HK-2 (cell line): ENCODE results near the gene S100PBP.

Experiments used
- DNase-seq: peaks from one replicate; pipeline ENCODE4 v3.0.0-alpha.2; 2018; ENCODE audit not compliant: unreplicated experiment

S100PBP gene

DNA sequence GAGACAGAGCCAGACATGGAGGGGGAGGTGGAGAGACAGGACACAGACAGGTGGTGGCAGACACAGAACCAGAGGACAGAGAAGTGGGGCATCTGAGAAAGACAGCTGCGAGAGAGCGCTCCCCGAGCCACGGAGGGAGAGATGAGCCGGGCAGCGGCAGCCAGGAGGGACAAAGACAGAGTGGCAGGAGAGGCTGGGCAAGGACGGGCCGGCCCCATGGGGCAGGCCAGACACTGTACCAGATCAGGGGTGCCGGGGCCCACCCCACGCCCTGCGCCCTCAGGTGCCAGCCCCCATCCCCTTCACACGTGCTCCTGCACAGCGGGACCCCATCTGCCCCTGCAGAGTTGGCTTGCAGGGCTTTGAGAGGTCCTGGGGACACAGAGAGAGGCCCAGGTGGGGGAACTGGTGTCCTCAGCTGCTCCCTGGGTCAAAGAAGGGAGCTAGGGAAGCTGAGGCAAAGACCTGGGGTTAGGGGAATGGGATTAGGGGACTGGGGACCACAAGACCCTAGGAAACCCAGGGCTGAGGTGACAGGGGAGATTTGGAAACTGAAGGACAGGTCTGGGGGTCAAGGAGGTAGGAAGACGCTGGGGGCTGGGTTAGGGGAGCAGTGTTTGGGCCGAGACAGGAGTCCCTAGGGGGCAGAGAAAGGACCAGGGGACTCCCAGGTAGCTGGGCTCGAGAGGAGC lies 52.6 kb downstream of the S100PBP start:
- DNase-seq = no peak

- DNase-seq = no peak
These were observed 53.3 kb downstream of the S100PBP start, which contains the start of gene FNDC5 for GRCh38 chr1:32870615-32871363. FNDC5 (minus strand) TSS chr1:32870912.

- DNase-seq = no peak
These were observed 54.1 kb downstream of the S100PBP start for GRCh38 chr1:32871364-32872191.

GRCh38 chr1:32872192-32872460 lies 54.7 kb downstream of the S100PBP start:
- DNase-seq = no peak

DNA sequence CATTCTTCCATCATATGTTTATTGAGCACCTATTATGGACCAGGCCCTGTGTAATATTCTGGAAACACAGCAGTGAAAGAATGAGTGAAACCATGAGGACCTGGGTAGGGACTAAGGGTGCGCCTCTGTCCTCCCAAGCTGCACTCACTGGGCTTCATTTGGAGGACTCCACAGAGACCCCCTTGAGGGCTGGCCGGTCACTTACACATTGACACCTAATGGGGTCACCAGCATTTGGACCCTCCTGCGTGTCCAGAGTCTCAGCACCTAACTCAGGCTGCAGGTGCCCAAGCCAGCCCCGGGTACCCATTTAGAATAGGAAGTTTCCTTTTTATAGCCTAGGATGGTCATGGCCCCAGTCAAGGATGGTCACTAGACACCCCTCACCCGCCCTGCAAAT lies 56.0 kb downstream of the S100PBP start:
- DNase-seq = no peak

DNA sequence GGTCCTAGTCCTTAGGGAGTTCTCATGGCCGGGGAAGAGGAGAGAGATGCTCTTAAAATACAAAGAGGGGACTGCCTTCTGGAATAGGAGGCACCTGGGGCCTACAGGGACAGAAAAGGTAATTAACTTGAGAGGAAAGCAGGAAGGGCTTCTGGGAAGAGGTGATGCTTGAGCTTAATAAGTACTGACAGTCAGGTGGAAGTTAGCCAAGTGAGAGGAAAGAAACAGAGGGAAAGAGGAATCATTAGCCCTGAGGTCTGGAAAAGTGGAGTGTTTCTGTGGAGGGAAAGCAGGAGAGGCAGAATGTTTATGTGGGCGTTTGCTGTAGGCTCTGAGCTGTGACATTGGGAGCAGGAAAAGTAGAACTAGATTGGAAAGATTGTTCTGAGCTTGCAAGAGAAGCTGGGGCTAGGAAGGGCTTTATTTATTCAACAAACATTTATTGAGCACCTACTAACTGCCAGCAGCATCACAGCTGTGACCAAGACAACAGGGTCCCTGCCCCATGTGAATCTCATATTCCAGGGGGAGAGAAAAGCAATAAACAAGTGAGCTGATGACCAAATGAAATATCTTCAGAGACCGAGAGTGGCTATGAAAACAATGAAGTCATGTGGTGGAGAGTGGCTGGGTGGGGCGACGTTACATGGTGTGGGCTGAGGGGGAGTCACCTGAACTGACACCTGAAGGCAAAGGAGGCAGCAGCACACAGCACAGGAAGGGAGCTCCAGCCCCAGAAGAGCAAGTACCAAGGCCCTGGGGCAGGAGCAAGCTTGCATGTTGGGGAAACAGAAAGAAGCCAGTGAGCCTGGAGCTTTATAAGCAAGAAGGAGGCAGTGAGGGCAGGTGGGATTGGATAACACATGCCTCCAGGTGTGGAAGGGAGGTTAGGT lies 57.7 kb downstream of the S100PBP start:
- no peak for DNase-seq

DNA sequence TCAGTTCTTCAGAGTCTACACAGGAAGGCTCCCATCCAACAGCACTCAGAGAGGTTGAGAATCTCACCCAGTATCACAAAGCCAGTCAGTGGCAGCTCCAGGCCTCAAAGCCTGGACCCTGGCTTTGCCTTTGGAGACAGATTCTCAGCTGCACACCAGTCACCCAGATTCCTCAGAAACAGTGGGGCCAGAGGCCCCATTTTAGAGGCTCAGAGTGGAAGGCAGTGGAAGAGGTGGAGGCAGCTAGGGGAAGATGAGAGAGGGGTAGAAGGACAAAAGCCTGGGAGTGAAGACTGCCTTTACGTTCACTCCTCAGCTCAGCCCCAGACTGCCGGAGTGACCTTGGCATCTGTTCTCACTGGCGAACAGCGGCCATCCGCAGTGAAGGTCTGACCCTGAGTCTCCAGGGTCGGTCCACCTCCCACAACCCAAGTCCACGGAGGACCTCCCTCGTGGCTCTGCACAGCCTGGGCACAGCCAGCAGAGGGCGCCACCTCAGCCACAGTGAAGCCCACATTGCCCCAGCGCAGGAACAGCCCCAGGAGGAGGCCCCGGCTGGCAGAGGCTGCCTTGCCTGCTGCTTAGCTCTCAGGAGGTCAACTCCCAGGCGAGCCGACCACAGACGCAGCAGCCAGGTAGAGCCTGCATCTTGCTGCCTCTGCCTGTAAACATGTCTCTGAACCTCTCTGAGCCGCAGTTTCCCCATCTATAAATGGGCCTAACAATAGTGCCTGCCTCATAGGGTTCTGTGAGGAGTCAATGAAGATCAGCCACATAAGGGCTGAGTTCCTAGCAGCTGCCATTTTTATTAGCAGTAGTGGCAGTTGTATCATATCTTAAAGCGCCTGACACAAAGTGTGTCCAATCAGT lies 59.1 kb downstream of the S100PBP start:
- peak; percentile 66 for DNase-seq

DNA sequence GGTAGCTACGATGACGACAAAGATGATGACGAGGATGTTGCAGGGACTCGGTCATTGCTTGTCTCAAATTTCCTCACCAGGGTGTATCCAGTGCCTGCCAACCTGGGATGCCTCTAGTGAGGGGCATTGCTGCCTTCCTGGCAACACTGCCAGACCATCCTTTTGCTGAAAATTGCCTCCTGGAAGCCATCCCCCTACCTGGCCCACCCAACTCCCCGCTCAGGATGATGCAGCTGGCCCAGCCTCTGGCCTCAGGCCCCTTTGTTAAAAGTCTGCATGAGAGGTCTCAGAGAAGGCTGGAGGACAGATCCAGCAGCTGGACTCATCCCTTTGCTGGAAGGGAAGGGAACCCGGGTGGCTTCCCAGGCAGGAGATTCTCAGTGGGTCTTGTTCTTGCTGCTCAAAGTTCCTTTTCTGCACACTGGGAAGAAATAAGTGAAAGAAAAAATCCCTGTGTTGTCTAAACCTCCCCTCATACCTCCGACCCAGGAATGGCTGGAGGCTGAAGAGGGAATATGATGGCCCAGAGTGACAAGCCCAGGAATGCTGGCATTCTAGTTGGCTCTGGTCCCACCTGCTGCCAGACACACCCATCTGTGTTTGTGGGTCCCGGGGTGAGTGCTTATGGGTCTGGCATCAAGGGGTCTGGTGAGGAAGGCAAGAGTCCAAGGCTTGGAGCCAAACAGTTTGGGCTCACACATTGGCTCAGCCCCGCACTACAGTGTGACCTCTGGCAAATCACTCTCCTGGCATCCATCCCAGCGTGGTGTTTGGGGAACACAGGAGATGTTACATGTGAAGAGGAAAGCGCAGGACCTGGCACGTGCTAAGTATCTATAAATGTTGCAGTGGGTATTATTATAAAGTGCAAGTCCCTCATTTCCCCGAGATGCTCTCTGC lies 60.0 kb downstream of the S100PBP start:
- no peak for DNase-seq

DNA sequence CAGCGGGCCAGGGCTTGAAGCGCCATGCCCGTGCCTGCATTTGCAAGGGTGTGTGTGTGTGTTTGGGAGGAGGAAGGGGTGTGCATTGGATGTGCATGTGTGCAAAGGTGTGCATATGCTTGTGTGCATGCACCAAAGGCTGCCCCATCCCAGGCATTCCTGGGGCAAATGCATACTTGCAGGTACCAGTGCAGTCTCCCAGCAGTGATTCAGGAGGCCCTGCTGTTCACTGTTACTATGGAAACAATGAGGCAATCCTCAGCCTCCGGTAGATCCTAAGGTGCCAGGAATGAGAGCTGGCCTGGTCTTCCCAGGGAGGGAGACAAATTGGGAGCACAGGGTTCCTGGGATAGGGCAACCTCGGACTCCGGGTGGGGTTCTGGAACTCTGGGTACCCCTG lies 60.7 kb downstream of the S100PBP start:
- no peak for DNase-seq

DNA sequence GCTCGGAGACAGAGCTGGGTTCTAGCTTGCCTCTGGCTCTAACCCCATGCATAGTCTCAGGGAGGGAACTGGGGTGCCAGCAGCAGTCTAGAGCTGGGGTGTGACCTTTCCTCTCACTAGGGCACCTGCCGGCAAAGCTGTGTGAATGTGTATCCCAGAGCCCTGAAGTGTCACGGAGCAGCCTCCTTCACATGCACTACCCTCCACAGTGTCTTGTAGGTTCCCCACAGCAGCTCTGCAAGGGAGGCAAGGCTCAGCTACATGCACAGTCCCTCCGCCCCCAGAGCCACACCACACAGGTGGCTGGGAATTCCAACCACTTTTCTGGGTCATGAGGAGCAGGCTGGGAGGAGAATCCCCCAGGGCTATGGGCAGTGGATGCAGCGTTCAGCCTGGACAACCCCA lies 61.2 kb downstream of the S100PBP start:
- no peak for DNase-seq

DNA sequence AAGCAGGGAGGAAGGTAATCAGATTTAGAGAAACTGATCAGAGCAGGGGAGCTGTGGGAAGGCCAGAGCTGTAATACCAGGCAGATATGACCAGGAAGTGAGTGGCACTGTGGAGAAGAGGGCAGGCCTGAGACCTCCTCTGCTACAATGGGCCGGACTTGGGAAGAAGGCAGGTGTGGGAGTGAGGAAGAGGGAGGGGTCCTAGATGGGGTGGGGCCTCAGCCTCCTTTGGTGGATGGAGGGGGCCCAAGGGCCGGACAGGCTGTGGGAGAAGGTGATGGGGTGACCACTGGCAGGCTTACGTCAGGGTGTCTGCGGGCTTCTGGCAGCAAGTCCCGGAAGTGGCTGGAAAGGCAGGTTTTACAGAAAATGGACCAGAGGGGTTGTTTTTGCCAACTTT lies 63.8 kb downstream of the S100PBP start:
- no peak for DNase-seq

DNA sequence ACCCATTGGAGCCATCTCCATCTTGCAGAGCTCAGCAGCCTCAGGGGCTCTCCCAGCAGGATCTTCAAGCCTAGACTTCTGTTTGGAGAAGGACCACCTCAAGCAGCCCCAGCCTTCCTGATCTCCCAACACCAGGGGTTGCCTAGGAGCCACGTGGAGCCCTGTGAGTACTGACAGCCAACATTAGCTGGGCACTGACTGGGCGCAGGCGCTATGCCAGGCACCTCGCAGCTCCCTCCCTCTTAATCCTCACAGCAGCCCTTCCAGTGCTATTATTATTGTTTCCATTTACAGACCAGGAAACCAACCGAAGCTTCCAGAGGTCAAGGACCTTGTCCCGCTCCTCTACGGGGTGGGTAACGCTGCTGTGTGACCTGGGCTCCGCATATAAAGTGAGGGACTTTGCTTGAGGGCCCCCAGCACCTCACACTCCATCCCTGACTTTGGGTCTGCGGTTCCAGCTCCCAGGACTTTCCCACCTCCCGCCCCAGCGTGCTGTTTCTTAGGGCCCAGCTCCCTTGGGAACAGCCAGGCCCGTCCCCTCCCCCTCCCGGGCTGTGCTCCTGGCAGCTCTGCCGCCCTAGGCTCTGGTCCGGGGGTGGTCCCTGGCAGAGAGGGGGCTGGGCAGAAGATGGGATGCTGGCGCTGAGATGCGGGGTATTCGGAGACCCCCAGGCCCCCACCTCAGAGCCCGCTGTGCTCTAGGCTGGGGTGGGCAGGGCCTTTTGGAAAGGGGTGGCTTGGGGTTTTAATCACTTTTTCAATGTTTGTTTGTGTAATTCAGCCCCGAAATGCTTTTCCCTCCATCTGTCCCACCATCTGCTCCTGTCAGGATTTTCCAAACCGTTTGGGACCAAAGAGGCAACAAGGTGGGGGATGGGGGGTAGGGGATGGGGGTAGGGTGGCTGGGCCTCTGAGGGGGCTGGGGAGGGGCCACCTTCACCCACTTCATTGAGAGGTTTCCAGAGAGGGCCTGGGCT lies 64.7 kb downstream of the S100PBP start:
- DNase-seq = no peak

DNA sequence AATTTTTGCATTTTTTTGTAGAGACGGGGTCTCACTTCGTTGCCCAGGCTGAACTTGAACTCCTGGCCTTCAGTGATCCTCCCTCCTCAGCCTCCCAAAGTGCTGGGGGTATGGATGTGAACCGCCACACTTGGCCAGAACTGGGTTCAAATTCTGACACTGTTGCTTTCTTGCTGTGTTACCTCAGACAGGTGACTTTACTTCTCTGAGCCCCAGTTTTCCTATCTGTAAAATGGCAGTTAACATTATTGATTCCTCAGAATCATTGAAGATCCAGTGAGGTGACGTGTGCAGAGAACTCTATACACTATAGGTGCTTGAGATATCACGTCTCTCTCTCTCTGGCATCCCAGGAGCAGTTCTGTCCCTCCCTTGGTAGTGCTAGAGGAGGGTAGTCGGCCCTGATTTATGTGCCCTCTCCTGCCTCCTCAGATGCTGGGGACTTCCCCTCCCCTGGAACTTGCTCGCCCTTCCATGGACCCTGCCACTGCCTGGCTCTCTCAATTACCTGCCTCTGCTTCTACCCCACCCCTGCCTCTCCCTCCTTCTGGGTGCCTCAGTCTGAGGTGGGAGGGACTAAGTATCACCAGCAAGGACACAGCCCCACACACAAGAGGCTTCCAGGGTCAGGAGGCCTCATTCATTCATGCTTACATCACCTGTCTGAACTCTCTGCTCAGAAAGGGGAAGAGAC lies 66.0 kb downstream of the S100PBP start:
- DNase-seq = no peak

DNA sequence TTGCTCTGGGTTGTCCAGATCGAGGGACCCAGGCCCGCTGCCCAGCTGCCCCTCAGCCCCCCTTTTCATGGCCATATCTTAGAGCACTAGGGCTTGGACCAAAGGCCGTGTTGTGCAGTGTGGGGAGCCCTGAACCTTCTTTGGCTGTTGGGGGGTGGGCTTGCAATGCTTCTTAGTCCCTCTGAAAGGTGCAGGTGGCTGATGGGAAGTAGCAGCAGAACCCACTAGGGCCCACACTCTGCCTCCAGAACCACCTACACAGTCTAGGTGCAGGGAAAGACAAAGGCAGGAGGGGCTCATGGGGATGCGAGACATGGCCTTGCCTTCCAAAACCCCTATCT lies 66.5 kb downstream of the S100PBP start:
- no peak for DNase-seq

- no peak for DNase-seq
These were observed 67.3 kb downstream of the S100PBP start for GRCh38 chr1:32884726-32885125.

DNA sequence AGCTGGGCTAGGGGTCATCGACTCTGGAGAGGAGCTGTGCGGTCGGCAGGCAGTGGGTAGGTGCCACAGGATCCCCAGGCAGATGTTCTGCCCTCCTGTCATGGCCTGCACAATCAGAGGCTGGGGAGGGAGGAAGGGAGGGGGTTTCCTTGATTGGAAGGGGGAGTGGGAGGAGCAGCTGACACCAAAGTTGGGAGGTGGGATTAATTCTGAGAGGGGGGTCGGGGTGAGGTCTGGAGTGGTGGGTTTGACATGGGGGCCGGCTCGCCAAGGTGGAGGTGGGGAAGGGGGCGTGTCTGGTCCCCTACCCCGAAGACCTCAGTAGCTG lies 68.2 kb downstream of the S100PBP start:
- DNase-seq = no peak

DNA sequence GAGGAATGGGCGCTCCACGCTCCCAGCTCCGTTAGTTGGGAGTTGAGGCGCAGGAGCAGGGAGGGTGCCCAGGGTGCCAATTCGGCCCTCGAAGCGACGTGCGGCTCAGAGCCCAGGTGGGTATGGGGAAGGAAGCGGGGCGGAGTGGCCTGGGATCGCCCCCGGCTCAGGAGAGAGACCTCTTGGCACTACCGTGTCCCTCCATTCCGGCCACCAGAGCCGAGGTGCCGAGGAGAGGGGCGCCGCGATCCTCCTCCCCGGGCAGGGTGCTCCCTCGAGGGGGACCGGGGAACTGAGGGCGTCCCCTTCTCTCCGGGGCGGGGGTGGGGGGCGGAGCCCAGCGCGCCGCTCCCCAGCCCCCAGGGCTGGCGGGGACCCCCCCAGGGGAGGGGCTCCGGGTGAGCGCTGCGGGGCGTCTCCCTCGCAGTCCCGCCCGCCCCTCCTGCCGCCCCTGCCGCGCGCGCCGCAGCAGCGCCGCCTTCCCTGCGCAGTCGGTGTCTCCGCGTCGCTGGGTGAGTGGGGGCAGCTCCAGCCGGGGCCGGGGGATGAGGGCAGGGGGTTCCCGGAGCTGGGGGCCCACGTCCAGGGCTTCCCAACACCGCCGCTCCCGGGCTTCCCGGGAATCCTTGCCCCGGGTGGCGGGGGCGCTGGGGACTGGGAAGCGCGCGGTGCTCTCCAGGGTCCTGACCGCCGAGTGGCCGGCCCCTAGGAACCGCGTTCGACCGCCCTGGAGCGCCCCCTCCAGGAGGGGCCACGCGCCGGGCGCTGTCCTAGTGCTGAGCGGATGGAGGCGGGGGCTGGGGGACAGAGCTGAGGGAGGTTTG lies 68.8 kb downstream of the S100PBP start, which contains the start of gene HPCA:
Gene HPCA, plus strand, starts transcription at position 488 of the 824 bp plus-strand sequence. CDS start 2,408 bp downstream, outside the sequence.
- DNase-seq = peak; percentile 79
